Hepatocyte (in vitro differentiated cells): ENCODE data around the gene P3H4. TPM values are rescaled to one million over a fixed set of nuclear protein-coding genes. Genes with fewer than 3 reads are reported as not detected.

ENCODE experiments used
- DNase-seq: peaks from one replicate; pipeline ENCODE4 v3.0.0-alpha.2; 2016; ENCODE audit warnings: low spot score
- H2AFZ ChIP-seq: fragments of 200-600 bp; sonication (generic); 2 replicates; pipeline ENCODE4 v1.6.0; 2016; ENCODE audit warnings: antibody characterized with exemption, mild to moderate bottlenecking
- H3K27ac ChIP-seq: fragments of 200-600 bp; sonication (generic); 2 replicates; pipeline ENCODE4 v1.5.1; 2016; ENCODE audit warnings: mild to moderate bottlenecking
- H3K27me3 ChIP-seq: fragments of 200-600 bp; sonication (generic); 2 replicates; pipeline ENCODE4 v1.6.1; 2016
- H3K36me3 ChIP-seq: fragments of 200-600 bp; sonication (generic); replicated peaks from 2 replicates; pipeline ENCODE4 v1.5.1; 2016; ENCODE audit warnings: low read depth; ENCODE audit not compliant: insufficient read depth
- H3K4me1 ChIP-seq: fragments of 200-600 bp; sonication (generic); 2 replicates; pipeline ENCODE4 v1.5.1; 2016; ENCODE audit warnings: mild to moderate bottlenecking, moderate library complexity; ENCODE audit not compliant: insufficient read depth
- H3K4me2 ChIP-seq: fragments of 200-600 bp; sonication (generic); 2 replicates; pipeline ENCODE4 v1.6.0; 2016
- H3K4me3 ChIP-seq: fragments of 200-600 bp; sonication (generic); 2 replicates; pipeline ENCODE4 v1.5.1; 2016; ENCODE audit warnings: mild to moderate bottlenecking
- H3K79me2 ChIP-seq: fragments of 200-600 bp; sonication (generic); 2 replicates; pipeline ENCODE4 v1.6.0; 2017; ENCODE audit warnings: mild to moderate bottlenecking
- H3K9me2 ChIP-seq: fragments of 200-600 bp; sonication (generic); replicated peaks from 2 replicates; pipeline ENCODE4 v1.6.0; 2017; ENCODE audit warnings: mild to moderate bottlenecking; ENCODE audit not compliant: insufficient read depth
- H3K9me3 ChIP-seq: fragments of 200-600 bp; sonication (generic); 2 replicates; pipeline ENCODE4 v1.5.1; 2016; ENCODE audit warnings: low read depth, mild to moderate bottlenecking
- H4K20me1 ChIP-seq: fragments of 200-600 bp; sonication (generic); 2 replicates; pipeline ENCODE4 v1.6.0; 2016; ENCODE audit warnings: mild to moderate bottlenecking; ENCODE audit not compliant: insufficient read depth, poor library complexity, severe bottlenecking
- EZH2 ChIP-seq: fragments of 200-600 bp; sonication (generic); IDR thresholded peaks from 2 replicates; pipeline ENCODE4 v1.6.1; 2016; ENCODE audit warnings: antibody characterized with exemption, mild to moderate bottlenecking, borderline replicate concordance
- EZH2phosphoT487 ChIP-seq: fragments of 200-600 bp; sonication (generic); IDR thresholded peaks from one replicate; pipeline ENCODE4 v1.6.1; 2018; ENCODE audit warnings: antibody characterized with exemption, mild to moderate bottlenecking, low read depth, moderate library complexity; ENCODE audit not compliant: unreplicated experiment, severe bottlenecking
- WGBS: methylation state at CpG from one replicate; pipeline ENCODE4 v1.1.6; 2016; ENCODE audit warnings: low lambda C conversion rate; ENCODE audit errors: missing lambda C conversion rate; 5-methylcytosine and 5-hydroxymethylcytosine counted together
- polyA plus RNA-seq: library from polyadenylated mRNA; unstranded; fragments of >200 nt; fragmentation: Nextera tagmentation; extraction: Ambion mirVana; gene quantifications from 2 replicates; pipeline ENCODE4 v1.2.1, GENCODE V29; 2016
- total RNA-seq: library from RNA; depleted of rRNA; stranded (reverse); fragments of >200 nt; gene quantifications from 2 replicates; pipeline ENCODE4 v1.2.3, GENCODE V29; 2014
- TF ChIP-seq, protein P1 (sequence below): fragments of 200-600 bp; sonication (generic); IDR thresholded peaks from 2 replicates; pipeline ENCODE4 v1.5.1; 2016; ENCODE audit warnings: antibody characterized with exemption, mild to moderate bottlenecking; ENCODE audit not compliant: poor library complexity

The P3H4 gene
- total and polyA plus RNA-seq, 2 experiments from 2014 or later, result 62.6 to 110 TPM

DNA sequence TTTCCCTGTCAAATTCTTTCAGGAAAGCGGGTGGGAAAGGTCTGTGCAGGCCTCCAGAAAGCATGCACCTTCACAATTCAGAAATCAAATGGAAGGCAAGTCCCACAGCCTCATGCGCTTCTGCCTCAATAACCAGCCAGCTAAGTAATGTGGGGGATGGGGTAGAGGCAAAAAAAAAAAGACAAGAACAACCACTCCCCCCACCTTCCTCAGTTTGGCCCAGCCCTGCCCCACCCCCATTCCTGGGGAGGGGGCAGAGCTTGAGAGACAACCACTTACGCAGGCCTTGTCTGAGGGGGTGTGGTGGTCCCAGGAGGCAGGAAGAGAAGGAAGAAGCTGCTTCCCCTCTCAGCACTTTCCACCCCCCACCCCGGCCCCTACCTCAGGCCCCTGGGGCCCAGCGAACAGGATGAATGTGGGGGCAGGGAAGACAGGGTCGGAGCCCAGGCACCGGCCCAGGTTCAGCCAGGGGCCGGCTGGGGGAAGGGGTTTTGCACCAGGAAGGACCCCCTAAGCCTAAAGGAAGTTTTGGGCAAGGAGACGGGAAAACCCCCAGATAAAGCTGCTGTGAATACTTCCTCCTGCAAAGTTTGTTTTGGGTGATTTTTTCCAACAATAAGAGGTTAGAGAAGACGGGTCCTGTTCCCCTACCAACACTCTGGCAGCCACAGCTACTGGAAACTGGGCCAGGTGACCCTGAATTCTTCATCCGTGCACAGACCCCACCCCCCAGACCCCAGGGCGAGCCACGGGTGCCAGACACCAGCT, 26.5 kb downstream of the P3H4 start:
- no peak overlapping the region for H2AFZ ChIP-seq
- no peaks in the 10 kb centered on the region for H3K9me3 ChIP-seq
- 5% methylated on average over 11 of the region's 13 CpGs for WGBS
- no peaks in the 10 kb centered on the region for H3K27me3 ChIP-seq
- H3K4me3 ChIP-seq, result peak overlapping the region; percentile 28
- TF ChIP-seq, protein P1, sequence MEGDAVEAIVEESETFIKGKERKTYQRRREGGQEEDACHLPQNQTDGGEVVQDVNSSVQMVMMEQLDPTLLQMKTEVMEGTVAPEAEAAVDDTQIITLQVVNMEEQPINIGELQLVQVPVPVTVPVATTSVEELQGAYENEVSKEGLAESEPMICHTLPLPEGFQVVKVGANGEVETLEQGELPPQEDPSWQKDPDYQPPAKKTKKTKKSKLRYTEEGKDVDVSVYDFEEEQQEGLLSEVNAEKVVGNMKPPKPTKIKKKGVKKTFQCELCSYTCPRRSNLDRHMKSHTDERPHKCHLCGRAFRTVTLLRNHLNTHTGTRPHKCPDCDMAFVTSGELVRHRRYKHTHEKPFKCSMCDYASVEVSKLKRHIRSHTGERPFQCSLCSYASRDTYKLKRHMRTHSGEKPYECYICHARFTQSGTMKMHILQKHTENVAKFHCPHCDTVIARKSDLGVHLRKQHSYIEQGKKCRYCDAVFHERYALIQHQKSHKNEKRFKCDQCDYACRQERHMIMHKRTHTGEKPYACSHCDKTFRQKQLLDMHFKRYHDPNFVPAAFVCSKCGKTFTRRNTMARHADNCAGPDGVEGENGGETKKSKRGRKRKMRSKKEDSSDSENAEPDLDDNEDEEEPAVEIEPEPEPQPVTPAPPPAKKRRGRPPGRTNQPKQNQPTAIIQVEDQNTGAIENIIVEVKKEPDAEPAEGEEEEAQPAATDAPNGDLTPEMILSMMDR, result no peak
- TF ChIP-seq EZH2 (no peak), EZH2phosphoT487 (no peak)
- DNase-seq, result peak; percentile 88
- H3K4me2 ChIP-seq, result peak overlapping the region; percentile 85
- H3K27ac ChIP-seq, result peak overlapping the region; percentile 93
- peaks cover 12% of the 10 kb centered on the region for H3K4me1 ChIP-seq
- H3K9me2 ChIP-seq, result no peaks in the 10 kb centered on the region
- H4K20me1 ChIP-seq, result peaks cover 45% of the 10 kb centered on the region
- H3K79me2 ChIP-seq, result peaks cover 56% of the 10 kb centered on the region
- H3K36me3 ChIP-seq, result no peaks in the 10 kb centered on the region

DNA sequence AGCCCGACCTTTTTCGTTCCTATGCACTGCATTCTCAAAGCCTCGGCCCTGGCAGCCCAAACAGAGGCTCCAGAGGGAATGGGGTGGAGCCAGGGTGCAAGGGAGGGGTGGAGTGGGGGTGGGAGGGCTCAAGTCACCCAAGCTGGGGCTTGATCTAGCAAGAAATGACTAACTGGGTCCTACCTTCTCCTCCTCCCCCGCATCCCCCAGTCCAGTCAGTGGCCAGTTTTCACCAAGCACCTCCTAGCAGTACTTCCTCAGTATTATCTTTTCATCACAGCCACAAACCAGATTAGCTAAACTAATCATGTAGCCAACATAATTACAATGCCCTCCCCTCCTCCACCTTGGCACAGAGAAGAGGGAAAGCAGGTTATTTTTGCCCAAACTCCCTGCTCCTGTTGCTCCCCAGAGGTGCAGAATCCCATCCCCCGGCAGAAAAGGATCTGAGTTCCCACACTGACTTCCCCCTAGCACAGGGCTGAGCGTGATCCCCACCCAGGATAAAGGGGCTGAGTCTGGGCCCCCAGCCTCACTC, 27.5 kb downstream of the P3H4 start:
- peak; percentile 68 for DNase-seq
- 25% methylated on average over 6 of the region's 6 CpGs for WGBS
- Histone ChIP-seq H3K36me3 (no peaks in the 10 kb centered on the region), H3K9me2 (no peaks in the 10 kb centered on the region), H3K4me2 (peak overlapping the region; percentile 85), H4K20me1 (peaks cover 55% of the 10 kb centered on the region), H3K9me3 (no peaks in the 10 kb centered on the region), H3K4me3 (peak overlapping the region; percentile 28), H3K27ac (peak overlapping the region; percentile 93), H3K27me3 (no peaks in the 10 kb centered on the region), H3K79me2 (peaks cover 66% of the 10 kb centered on the region), H2AFZ (no peak overlapping the region), H3K4me1 (peaks cover 12% of the 10 kb centered on the region)
- no peak for TF ChIP-seq EZH2
- TF ChIP-seq, protein P1, result no peak
- TF ChIP-seq EZH2phosphoT487, result no peak

DNA sequence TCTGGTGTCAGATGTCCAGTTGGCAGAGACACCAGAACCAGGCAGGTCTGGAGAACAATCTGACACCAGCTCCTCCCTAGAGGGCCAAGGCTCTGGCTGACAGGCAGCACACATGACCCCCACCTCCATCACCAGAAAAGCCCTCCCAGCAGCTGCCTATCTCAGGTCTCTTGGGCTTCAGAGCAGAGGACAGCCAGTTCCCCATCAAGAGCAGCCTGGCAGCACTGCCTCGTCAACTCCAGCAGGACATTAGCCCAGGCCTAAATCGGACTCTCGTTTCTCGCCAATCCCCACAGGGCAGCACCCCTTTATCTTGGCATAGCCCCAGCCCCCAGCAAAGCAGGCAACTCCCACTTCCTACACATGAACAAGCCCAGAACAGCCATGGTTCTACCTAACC, 29.6 kb downstream of the P3H4 start:
- Histone ChIP-seq H3K27ac (peak overlapping the region; percentile 44), H3K27me3 (no peaks in the 10 kb centered on the region), H3K4me2 (peak overlapping the region; percentile 85), H3K4me3 (no peak overlapping the region), H3K9me3 (no peaks in the 10 kb centered on the region), H3K79me2 (peaks cover 85% of the 10 kb centered on the region), H3K4me1 (peaks cover 25% of the 10 kb centered on the region), H3K36me3 (no peaks in the 10 kb centered on the region), H3K9me2 (no peaks in the 10 kb centered on the region), H2AFZ (no peak overlapping the region), H4K20me1 (peaks cover 73% of the 10 kb centered on the region)
- no peak for DNase-seq
- WGBS, result 94% methylated on average over 4 of the region's 4 CpGs
- TF ChIP-seq EZH2 (no peak), EZH2phosphoT487 (no peak)
- TF ChIP-seq, protein P1, result no peak
